ENCODE data around the gene SPA17.
A peak's percentile ranks its signal among the peaks of the same experiment; 100 is the strongest.

The SPA17 gene

GRCh38 chr11:124673333-124674167, at the start of gene SPA17, which contains the start of gene SIAE:
TSS of gene SPA17 (plus strand) at chr11:124673904. CDS start at chr11:124675265, 1,361 bp downstream.
TSS of gene SIAE (minus strand) at chr11:124673739. CDS start at chr11:124673708, 31 bp downstream.
- DNase-seq, result peak; percentile 98

- DNase-seq, result no peak
Measured at GRCh38 chr11:124625504-124626168, 48.1 kb upstream of the SPA17 start.

- DNase-seq, result no peak
Measured at GRCh38 chr11:124627546-124627945, 46.2 kb upstream of the SPA17 start.

- DNase-seq, result no peak
Measured at GRCh38 chr11:124629961-124630360, 43.7 kb upstream of the SPA17 start.

- peak; percentile 28 for DNase-seq
Measured at GRCh38 chr11:124633355-124633754, 40.3 kb upstream of the SPA17 start.

- no peak for DNase-seq
Measured at GRCh38 chr11:124635932-124636331, 37.8 kb upstream of the SPA17 start.

- DNase-seq, result no peak
Measured at GRCh38 chr11:124638500-124638899, 35.2 kb upstream of the SPA17 start.

- DNase-seq, result no peak
Measured at GRCh38 chr11:124639186-124639585, 34.5 kb upstream of the SPA17 start.

- peak; percentile 15 for DNase-seq
Measured at GRCh38 chr11:124640666-124641065, 33.0 kb upstream of the SPA17 start.

GRCh38 chr11:124642628-124643027, 31.1 kb upstream of the SPA17 start:
- no peak for DNase-seq

- no peak for DNase-seq
Measured at GRCh38 chr11:124643042-124643604, 30.6 kb upstream of the SPA17 start.

- DNase-seq, result no peak
Measured at GRCh38 chr11:124643605-124644425, 29.9 kb upstream of the SPA17 start.

GRCh38 chr11:124644426-124645280, 29.1 kb upstream of the SPA17 start:
- peak; percentile 84 for DNase-seq

- no peak for DNase-seq
Measured at GRCh38 chr11:124646148-124646547, 27.6 kb upstream of the SPA17 start.

- no peak for DNase-seq
Measured at GRCh38 chr11:124648610-124649009, 25.1 kb upstream of the SPA17 start.

- DNase-seq, result peak; percentile 8
Measured at GRCh38 chr11:124656774-124657630, 16.7 kb upstream of the SPA17 start.

- DNase-seq, result no peak
Measured at GRCh38 chr11:124657904-124658303, 15.8 kb upstream of the SPA17 start.

- no peak for DNase-seq
Measured at GRCh38 chr11:124658501-124658900, 15.2 kb upstream of the SPA17 start.

- no peak for DNase-seq
Measured at GRCh38 chr11:124658986-124659385, 14.7 kb upstream of the SPA17 start.

GRCh38 chr11:124661553-124661952, 12.2 kb upstream of the SPA17 start:
- DNase-seq, result no peak

- no peak for DNase-seq
Measured at GRCh38 chr11:124662106-124662505, 11.6 kb upstream of the SPA17 start.
